ENCODE measurements around the gene GLTPD2. TPM values are rescaled to one million over a fixed set of nuclear protein-coding genes. Genes with fewer than 3 reads are reported as not detected.

GLTPD2 gene
- total and polyA plus RNA-seq, 4 donors = 0.34 to 0.41 TPM; not detected in 2

GRCh38 chr17:4789951-4790704 lies 1.4 kb downstream of the GLTPD2 start:
- peaks cover 4 to 33% (median 17%) of the 10 kb centered on the region in 5 donors for H3K4me1 ChIP-seq (ENCODE audit: control insufficient read depth in 5 of 5, insufficient read depth in 5 of 5, low read length in 5 of 5)
- peaks cover 0 to 17% (median 8%) of the 10 kb centered on the region in 3 donors for H3K27me3 ChIP-seq (ENCODE audit: control insufficient read depth in 3 of 3, insufficient read depth in 3 of 3, low read length in 2 of 3)
- peak overlapping the region; percentile 91 to 97 for H3K27ac ChIP-seq (ENCODE audit: low read depth in 1 of 2, low read length in 1 of 2)
- DNase-seq = peak; percentile 90 to 92 (median 92)
- no peaks in the 10 kb centered on the region for H3K9me3 ChIP-seq (ENCODE audit: control insufficient read depth in 4 of 4, insufficient read depth in 3 of 4, low read length in 3 of 4)
- TF ChIP-seq CTCF (IDR thresholded peaks at IDR 0.05; ENCODE audit: control extremely low read depth, extremely low read depth) = peak; percentile 75
- no peaks in the 10 kb centered on the region for H3K36me3 ChIP-seq (ENCODE audit: control insufficient read depth in 4 of 4, insufficient read depth in 4 of 4, low read length in 4 of 4)
- ATAC-seq (ENCODE audit: insufficient read depth, low FRiP score) = peak; percentile 91
- 0% methylated on average over 76 to 91 of the region's 91 CpGs for WGBS, 2 donors
- H3K4me3 ChIP-seq = peak overlapping the region; percentile 50
- peak overlapping the region; percentile 12 to 88 for H3K9ac ChIP-seq (ENCODE audit: insufficient read depth in 1 of 2, low read length in 2 of 2)

- ATAC-seq (ENCODE audit: insufficient read depth, low FRiP score) (no peak), DNase-seq (no peak)
- Histone ChIP-seq H3K9ac (ENCODE audit: insufficient read depth in 1 of 2, low read length in 2 of 2) (peak overlapping the region; percentile 12 to 88), H3K27me3 (ENCODE audit: control insufficient read depth in 3 of 3, insufficient read depth in 3 of 3, low read length in 2 of 3) (peaks cover 0 to 12% (median 2%) of the 10 kb centered on the region in 3 donors), H3K27ac (ENCODE audit: low read depth in 1 of 2, low read length in 1 of 2) (peak overlapping the region; percentile 91 to 97), H3K9me3 (ENCODE audit: control insufficient read depth in 4 of 4, insufficient read depth in 3 of 4, low read length in 3 of 4) (no peaks in the 10 kb centered on the region), H3K4me1 (ENCODE audit: control insufficient read depth in 5 of 5, insufficient read depth in 5 of 5, low read length in 5 of 5) (peaks cover 4 to 28% (median 12%) of the 10 kb centered on the region in 5 donors), H3K36me3 (ENCODE audit: control insufficient read depth in 4 of 4, insufficient read depth in 4 of 4, low read length in 4 of 4) (no peaks in the 10 kb centered on the region), H3K4me3 (peak overlapping the region; percentile 50)
- TF ChIP-seq CTCF (IDR thresholded peaks at IDR 0.05; ENCODE audit: control extremely low read depth, extremely low read depth) = no peak
- WGBS, 2 donors = 36 to 44% methylated on average over 7 of the region's 7 CpGs
Observed at GRCh38 chr17:4790705-4791088, 1.9 kb downstream of the GLTPD2 start.

- Histone ChIP-seq H3K27me3 (ENCODE audit: control insufficient read depth in 3 of 3, insufficient read depth in 3 of 3, low read length in 2 of 3) (no peaks in the 10 kb centered on the region), H3K36me3 (ENCODE audit: control insufficient read depth in 4 of 4, insufficient read depth in 4 of 4, low read length in 4 of 4) (peaks cover 0 to 18% (median 14%) of the 10 kb centered on the region in 4 donors), H3K4me1 (ENCODE audit: control insufficient read depth in 5 of 5, insufficient read depth in 5 of 5, low read length in 5 of 5) (peaks cover 0 to 11% (median 3%) of the 10 kb centered on the region in 5 donors), H3K9ac (ENCODE audit: insufficient read depth in 1 of 2, low read length in 2 of 2) (no peak overlapping the region), H3K4me3 (no peak overlapping the region), H3K27ac (ENCODE audit: low read depth in 1 of 2, low read length in 1 of 2) (peak overlapping the region in 1 of 2 donors; percentile 26), H3K9me3 (ENCODE audit: control insufficient read depth in 4 of 4, insufficient read depth in 3 of 4, low read length in 3 of 4) (peaks cover 0 to 3% (median 0%) of the 10 kb centered on the region in 4 donors)
- ATAC-seq (ENCODE audit: insufficient read depth, low FRiP score) (no peak), DNase-seq (no peak)
- 97 to 100% methylated on average over 1 of the region's 1 CpG for WGBS, 2 donors
- no peak for TF ChIP-seq CTCF (IDR thresholded peaks at IDR 0.05; ENCODE audit: control extremely low read depth, extremely low read depth)
Observed at GRCh38 chr17:4795168-4795567, 6.4 kb downstream of the GLTPD2 start.
